Activated CD4-positive, alpha-beta T cell treated with anti-CD3 and anti-CD28 coated beads, Interleukin-2, amount 50 U/mL, for 16 hours (primary cell): ENCODE results near the gene GAPT.
A peak's percentile ranks its signal among the peaks of the same experiment; 100 is the strongest.

Experiments used
- DNase-seq: peaks from one replicate; pipeline ENCODE4 v3.0.0-alpha.2; 2020

GAPT gene

GRCh38 chr5:58462154-58462553 is 29.1 kb upstream of the GAPT start:
- DNase-seq: no peak

- DNase-seq: peak; percentile 41
Observed at GRCh38 chr5:58462623-58463230, 28.5 kb upstream of the GAPT start.

- peak; percentile 47 for DNase-seq
Observed at GRCh38 chr5:58466939-58467338, 24.3 kb upstream of the GAPT start.

- no peak for DNase-seq
Observed at GRCh38 chr5:58469896-58470295, 21.3 kb upstream of the GAPT start.

GRCh38 chr5:58475404-58475803 is 15.8 kb upstream of the GAPT start:
- DNase-seq: no peak

- no peak for DNase-seq
Observed at GRCh38 chr5:58477760-58478376, 13.4 kb upstream of the GAPT start.

GRCh38 chr5:58481066-58481676 is 10.1 kb upstream of the GAPT start:
- DNase-seq: no peak

- no peak for DNase-seq
Observed at GRCh38 chr5:58481828-58482227, 9.4 kb upstream of the GAPT start.

- DNase-seq: no peak
Observed at GRCh38 chr5:58482536-58482935, 8.7 kb upstream of the GAPT start.

GRCh38 chr5:58484505-58484904 is 6.7 kb upstream of the GAPT start:
- no peak for DNase-seq

- no peak for DNase-seq
Observed at GRCh38 chr5:58486290-58486689, 4.9 kb upstream of the GAPT start.

- no peak for DNase-seq
Observed at GRCh38 chr5:58490402-58491050, 709 bp upstream of the GAPT start.

GRCh38 chr5:58493141-58493540 is 1.9 kb downstream of the GAPT start:
- DNase-seq: no peak

- DNase-seq: no peak
Observed at GRCh38 chr5:58496488-58496887, 5.3 kb downstream of the GAPT start.

- DNase-seq: no peak
Observed at GRCh38 chr5:58497386-58497785, 6.2 kb downstream of the GAPT start.

GRCh38 chr5:58497921-58498320 is 6.7 kb downstream of the GAPT start:
- no peak for DNase-seq

- no peak for DNase-seq
Observed at GRCh38 chr5:58498340-58498942, 7.2 kb downstream of the GAPT start.

- no peak for DNase-seq
Observed at GRCh38 chr5:58499231-58499630, 8.0 kb downstream of the GAPT start.

- no peak for DNase-seq
Observed at GRCh38 chr5:58499941-58500340, 8.7 kb downstream of the GAPT start.

- DNase-seq: no peak
Observed at GRCh38 chr5:58501778-58502417, 10.7 kb downstream of the GAPT start.

GRCh38 chr5:58503390-58504046 is 12.3 kb downstream of the GAPT start:
- DNase-seq: no peak

- no peak for DNase-seq
Observed at GRCh38 chr5:58504766-58505165, 13.5 kb downstream of the GAPT start.

GRCh38 chr5:58505502-58505901 is 14.3 kb downstream of the GAPT start:
- DNase-seq: no peak
